ENCODE data around the gene LTBP1. TPM values are rescaled to one million over a fixed set of nuclear protein-coding genes. Genes with fewer than 3 reads are reported as not detected.

The LTBP1 gene
- total RNA-seq, 3 donors from 2014 or later (not counting 1 experiment from before 2014, with no cell fraction given): 1.7 to 4.7 (median 3.5) TPM

DNA sequence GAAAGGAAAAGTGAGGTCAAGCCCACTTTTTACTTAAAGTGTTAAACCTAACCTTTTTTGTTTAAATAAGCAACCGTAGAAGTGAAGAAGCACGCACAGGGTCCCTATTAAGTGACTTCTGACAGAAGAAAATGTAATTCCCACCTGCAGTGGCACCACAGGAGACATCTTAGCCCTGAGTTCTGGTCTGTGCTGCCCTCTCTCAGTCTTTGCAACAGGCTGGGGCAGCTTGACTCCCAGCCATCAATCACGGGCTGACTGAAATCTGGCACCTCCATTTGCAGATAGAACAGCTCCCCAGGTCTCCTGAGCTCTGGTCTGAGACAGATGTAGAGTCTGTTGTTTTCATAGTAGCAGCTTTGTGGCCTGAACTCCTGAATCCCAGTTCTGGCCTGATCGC is 170.0 kb downstream of the LTBP1 start:
- intact Hi-C loops (cut with micrococcal nuclease): no loop called here
- H3K4me3 Mint-ChIP-seq: no peak overlapping the region
- H3K36me3 Mint-ChIP-seq: no peaks in the 10 kb centered on the region
- H3K4me1 Mint-ChIP-seq: no peaks in the 10 kb centered on the region
- H3K4me1 ChIP-seq (ENCODE audit: control insufficient read depth, insufficient read depth, low read length): no peaks in the 10 kb centered on the region
- no peak overlapping the region for H3K4me3 ChIP-seq (ENCODE audit: low read length)
- no peak for ATAC-seq
- H3K27ac ChIP-seq (ENCODE audit: low read length): no peak overlapping the region
- TF ChIP-seq, protein P1, sequence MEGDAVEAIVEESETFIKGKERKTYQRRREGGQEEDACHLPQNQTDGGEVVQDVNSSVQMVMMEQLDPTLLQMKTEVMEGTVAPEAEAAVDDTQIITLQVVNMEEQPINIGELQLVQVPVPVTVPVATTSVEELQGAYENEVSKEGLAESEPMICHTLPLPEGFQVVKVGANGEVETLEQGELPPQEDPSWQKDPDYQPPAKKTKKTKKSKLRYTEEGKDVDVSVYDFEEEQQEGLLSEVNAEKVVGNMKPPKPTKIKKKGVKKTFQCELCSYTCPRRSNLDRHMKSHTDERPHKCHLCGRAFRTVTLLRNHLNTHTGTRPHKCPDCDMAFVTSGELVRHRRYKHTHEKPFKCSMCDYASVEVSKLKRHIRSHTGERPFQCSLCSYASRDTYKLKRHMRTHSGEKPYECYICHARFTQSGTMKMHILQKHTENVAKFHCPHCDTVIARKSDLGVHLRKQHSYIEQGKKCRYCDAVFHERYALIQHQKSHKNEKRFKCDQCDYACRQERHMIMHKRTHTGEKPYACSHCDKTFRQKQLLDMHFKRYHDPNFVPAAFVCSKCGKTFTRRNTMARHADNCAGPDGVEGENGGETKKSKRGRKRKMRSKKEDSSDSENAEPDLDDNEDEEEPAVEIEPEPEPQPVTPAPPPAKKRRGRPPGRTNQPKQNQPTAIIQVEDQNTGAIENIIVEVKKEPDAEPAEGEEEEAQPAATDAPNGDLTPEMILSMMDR (IDR thresholded peaks at IDR 0.05): no peak
- H3K36me3 ChIP-seq (ENCODE audit: control insufficient read depth, insufficient read depth, low read length): no peaks in the 10 kb centered on the region
- H3K9me3 ChIP-seq (ENCODE audit: control insufficient read depth, insufficient read depth, low read length): no peaks in the 10 kb centered on the region
- 92% methylated on average over 4 of the region's 4 CpGs for whole genome bisulfite sequencing (ENCODE audit: insufficient coverage)
- no peaks in the 10 kb centered on the region for H3K9me3 Mint-ChIP-seq
- H3K27me3 Mint-ChIP-seq (ENCODE audit: low read depth in 2 of 2): peaks cover 6 to 9% of the 10 kb centered on the region in 2 donors
- H3K27ac Mint-ChIP-seq: no peak overlapping the region
- H3K27me3 ChIP-seq (ENCODE audit: control insufficient read depth, insufficient read depth, low read length): no peaks in the 10 kb centered on the region
- DNase-seq: no peak

DNA sequence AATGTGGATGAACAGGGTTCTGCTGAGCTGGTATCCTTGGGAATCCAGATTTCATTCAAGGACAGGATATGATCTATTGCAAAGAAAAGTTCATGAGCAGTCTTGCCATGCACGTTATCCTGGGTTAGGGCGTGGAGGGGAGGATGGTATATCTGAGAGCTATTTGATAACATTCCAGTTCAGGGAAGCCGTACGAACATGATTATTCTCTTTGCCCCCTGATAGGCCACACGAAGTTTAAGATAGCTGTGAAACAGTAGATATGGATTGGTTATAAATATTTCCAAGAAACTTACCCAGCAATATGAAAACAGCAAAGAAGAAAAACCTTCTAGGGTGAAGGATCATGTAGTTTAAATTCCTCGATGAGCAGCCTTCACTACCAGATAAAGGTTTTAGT is 171.9 kb downstream of the LTBP1 start:
- no peak overlapping the region for H3K4me3 ChIP-seq (ENCODE audit: low read length)
- no peak for ATAC-seq
- Mint-ChIP-seq H3K4me1 (no peaks in the 10 kb centered on the region), H3K4me3 (no peak overlapping the region), H3K27me3 (ENCODE audit: low read depth in 2 of 2) (peaks cover 2 to 9% of the 10 kb centered on the region in 2 donors), H3K36me3 (no peaks in the 10 kb centered on the region), H3K9me3 (no peaks in the 10 kb centered on the region), H3K27ac (no peak overlapping the region)
- no peak for DNase-seq
- 83% methylated on average over 5 of the region's 6 CpGs for WGBS (ENCODE audit: insufficient coverage)
- no peak overlapping the region for H3K27ac ChIP-seq (ENCODE audit: low read length)
- no peaks in the 10 kb centered on the region for H3K36me3 ChIP-seq (ENCODE audit: control insufficient read depth, insufficient read depth, low read length)
- no peaks in the 10 kb centered on the region for H3K9me3 ChIP-seq (ENCODE audit: control insufficient read depth, insufficient read depth, low read length)
- no peaks in the 10 kb centered on the region for H3K27me3 ChIP-seq (ENCODE audit: control insufficient read depth, insufficient read depth, low read length)
- intact Hi-C loops (cut with micrococcal nuclease): no loop called here
- TF ChIP-seq, protein P1 (IDR thresholded peaks at IDR 0.05): no peak
- no peaks in the 10 kb centered on the region for H3K4me1 ChIP-seq (ENCODE audit: control insufficient read depth, insufficient read depth, low read length)

DNA sequence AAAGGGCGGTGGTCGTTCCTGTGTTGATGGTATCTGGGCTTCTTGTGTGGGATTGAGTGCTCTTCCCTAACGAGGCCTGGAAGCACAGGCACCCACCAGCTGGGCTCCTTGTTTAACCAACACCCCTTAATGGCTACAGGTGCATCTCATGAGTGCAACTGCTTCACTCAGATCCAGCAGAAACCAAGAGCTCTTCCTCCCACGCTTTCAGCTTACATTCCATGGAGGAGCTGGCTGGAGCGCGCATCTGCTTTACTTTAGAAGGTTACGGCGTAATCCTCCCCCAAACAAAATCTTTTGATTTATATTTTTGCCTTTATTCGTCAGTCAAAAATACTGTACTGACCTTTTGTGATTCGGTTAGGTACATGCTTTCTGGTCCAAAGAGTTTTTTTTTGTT is 174.7 kb downstream of the LTBP1 start:
- WGBS (ENCODE audit: insufficient coverage): 95% methylated on average over 10 of the region's 10 CpGs
- ATAC-seq (no peak), DNase-seq (no peak)
- Histone ChIP-seq H3K9me3 (ENCODE audit: control insufficient read depth, insufficient read depth, low read length) (no peaks in the 10 kb centered on the region), H3K27ac (ENCODE audit: low read length) (no peak overlapping the region), H3K4me1 (ENCODE audit: control insufficient read depth, insufficient read depth, low read length) (no peaks in the 10 kb centered on the region), H3K27me3 (ENCODE audit: control insufficient read depth, insufficient read depth, low read length) (no peaks in the 10 kb centered on the region), H3K4me3 (ENCODE audit: low read length) (no peak overlapping the region), H3K36me3 (ENCODE audit: control insufficient read depth, insufficient read depth, low read length) (no peaks in the 10 kb centered on the region)
- intact Hi-C loops (cut with micrococcal nuclease): no loop called here
- Mint-ChIP-seq H3K27ac (no peak overlapping the region), H3K27me3 (ENCODE audit: low read depth in 2 of 2) (peaks cover 1 to 9% of the 10 kb centered on the region in 2 donors), H3K4me3 (no peak overlapping the region), H3K9me3 (no peaks in the 10 kb centered on the region), H3K4me1 (no peaks in the 10 kb centered on the region), H3K36me3 (no peaks in the 10 kb centered on the region)
- TF ChIP-seq, protein P1 (IDR thresholded peaks at IDR 0.05): no peak

DNA sequence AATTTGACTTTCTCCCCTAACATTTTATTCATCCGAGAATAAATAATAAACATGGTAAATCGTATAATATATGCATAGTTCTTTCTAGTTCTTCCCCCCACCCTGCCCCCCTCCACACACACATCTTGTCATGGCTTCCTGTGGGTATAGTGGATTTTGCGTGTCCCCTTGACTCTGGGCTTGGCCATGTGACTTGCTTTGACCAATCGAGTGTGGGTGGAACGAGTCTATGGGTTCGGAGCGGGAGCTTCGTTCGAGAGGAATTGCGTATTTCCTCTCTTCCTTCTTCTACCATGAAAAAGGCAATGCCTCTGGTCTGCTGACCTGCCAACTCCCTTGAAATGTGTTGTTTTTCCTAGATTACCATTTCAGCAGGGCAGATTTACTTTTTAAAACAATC is 175.2 kb downstream of the LTBP1 start:
- H3K4me3 Mint-ChIP-seq: no peak overlapping the region
- intact Hi-C loops (cut with micrococcal nuclease): no loop called here
- Histone ChIP-seq H3K27ac (ENCODE audit: low read length) (no peak overlapping the region), H3K9me3 (ENCODE audit: control insufficient read depth, insufficient read depth, low read length) (no peaks in the 10 kb centered on the region), H3K36me3 (ENCODE audit: control insufficient read depth, insufficient read depth, low read length) (no peaks in the 10 kb centered on the region), H3K27me3 (ENCODE audit: control insufficient read depth, insufficient read depth, low read length) (no peaks in the 10 kb centered on the region), H3K4me3 (ENCODE audit: low read length) (no peak overlapping the region), H3K4me1 (ENCODE audit: control insufficient read depth, insufficient read depth, low read length) (no peaks in the 10 kb centered on the region)
- no peaks in the 10 kb centered on the region for H3K4me1 Mint-ChIP-seq
- H3K9me3 Mint-ChIP-seq: no peaks in the 10 kb centered on the region
- DNase-seq: no peak
- TF ChIP-seq, protein P1 (IDR thresholded peaks at IDR 0.05): no peak
- no peak for ATAC-seq
- no peaks in the 10 kb centered on the region for H3K36me3 Mint-ChIP-seq
- no peak overlapping the region for H3K27ac Mint-ChIP-seq
- whole genome bisulfite sequencing (ENCODE audit: insufficient coverage): 97% methylated on average over 8 of the region's 10 CpGs
- H3K27me3 Mint-ChIP-seq (ENCODE audit: low read depth in 2 of 2): peaks cover 0 to 8% of the 10 kb centered on the region in 2 donors

Data from natural killer cell (primary cell).